HepG2 (cell line): ENCODE data around the gene TTLL10. TPM values are rescaled to one million over a fixed set of nuclear protein-coding genes. Genes with fewer than 3 reads are reported as not detected.

Source experiments
- ARID4A ChIP-seq: sonication (generic); formaldehyde crosslinking; IDR thresholded peaks from 2 replicates; pipeline ENCODE4 v1.5.0; 2020; ENCODE audit warnings: mild to moderate bottlenecking, missing genetic modification reagents, borderline replicate concordance
- ATAD3A ChIP-seq: sonication (generic); formaldehyde crosslinking; IDR thresholded peaks from 2 replicates; pipeline ENCODE4 v1.4.0; 2020; ENCODE audit warnings: missing genetic modification reagents
- CHCHD3 ChIP-seq: sonication (generic); formaldehyde crosslinking; IDR thresholded peaks from 2 replicates; pipeline ENCODE4 v1.8.0; 2022; ENCODE audit warnings: mild to moderate bottlenecking, missing genetic modification reagents, moderate library complexity
- FOXP1 ChIP-seq, 2 experiments: fragments of 450-650 bp in 1 of 2; IDR thresholded peaks; 2 replicates each; pipeline ENCODE4 v1.6.1; 2017 to 2018; ENCODE audit warnings: antibody characterized with exemption in 1 of 2
- HES4 ChIP-seq: sonication (generic); formaldehyde crosslinking; IDR thresholded peaks from 2 replicates; pipeline ENCODE4 v1.9.0; 2021; ENCODE audit warnings: mild to moderate bottlenecking, missing genetic modification reagents, borderline replicate concordance
- IRX3 ChIP-seq: sonication (generic); formaldehyde crosslinking; IDR thresholded peaks from 2 replicates; pipeline ENCODE4 v1.8.1; 2023; ENCODE audit warnings: mild to moderate bottlenecking, low read depth, missing genetic modification reagents, borderline replicate concordance
- KAT8 ChIP-seq: IDR thresholded peaks from 2 replicates; pipeline ENCODE4 v1.6.1; 2016; ENCODE audit warnings: missing genetic modification reagents, missing compliant biosample characterization
- KMT2B ChIP-seq: IDR thresholded peaks from 2 replicates; pipeline ENCODE4 v1.6.1; 2016; ENCODE audit warnings: missing genetic modification reagents, missing compliant biosample characterization
- NR2F2 ChIP-seq: IDR thresholded peaks from 2 replicates; pipeline ENCODE4 v1.6.1; 2012; ENCODE audit warnings: low read depth, inconsistent platforms, borderline replicate concordance
- SATB2 ChIP-seq: sonication (generic); formaldehyde crosslinking; IDR thresholded peaks from 2 replicates; pipeline ENCODE4 v1.5.0; 2020; ENCODE audit warnings: missing genetic modification reagents
- SNAI1 ChIP-seq: sonication (generic); formaldehyde crosslinking; IDR thresholded peaks from 2 replicates; pipeline ENCODE4 v1.5.0; 2020; ENCODE audit warnings: mild to moderate bottlenecking, missing genetic modification reagents, borderline replicate concordance
- SRSF1 ChIP-seq: fragments of 200-400 bp; formaldehyde crosslinking; optimal IDR thresholded peaks from 2 replicates; pipeline ENCODE3; 2017; ENCODE audit warnings: mild to moderate bottlenecking, low read depth, low read length, moderate library complexity
- TBL1XR1 ChIP-seq: fragments of 150-350 bp; IDR thresholded peaks from 2 replicates; pipeline ENCODE4 v1.6.1; 2014; ENCODE audit warnings: borderline replicate concordance, low read length; ENCODE audit not compliant: partially characterized antibody
- THAP7 ChIP-seq: sonication (generic); formaldehyde crosslinking; IDR thresholded peaks from 2 replicates; pipeline ENCODE4 v1.8.1; 2023; ENCODE audit warnings: mild to moderate bottlenecking, missing genetic modification reagents
- YEATS2 ChIP-seq: sonication (generic); formaldehyde crosslinking; IDR thresholded peaks from 2 replicates; pipeline ENCODE4 v1.4.0; 2020; ENCODE audit warnings: missing genetic modification reagents, borderline replicate concordance
- ZFP36 ChIP-seq: fragments of 150-350 bp; IDR thresholded peaks from 2 replicates; pipeline ENCODE4 v1.6.1; 2018; ENCODE audit warnings: borderline replicate concordance, low read length, low read depth; ENCODE audit not compliant: partially characterized antibody
- ZNF292 ChIP-seq: sonication (generic); formaldehyde crosslinking; IDR thresholded peaks from 2 replicates; pipeline ENCODE4 v1.8.1; 2022; ENCODE audit warnings: mild to moderate bottlenecking, low read depth, missing genetic modification reagents, borderline replicate concordance
- ZNF362 ChIP-seq: sonication (generic); formaldehyde crosslinking; IDR thresholded peaks from 2 replicates; pipeline ENCODE4 v1.4.0; 2020; ENCODE audit warnings: missing genetic modification reagents, mild to moderate bottlenecking, borderline replicate concordance
- ZNF569 ChIP-seq: sonication (generic); formaldehyde crosslinking; IDR thresholded peaks from 2 replicates; pipeline ENCODE4 v1.5.0; 2020; ENCODE audit warnings: mild to moderate bottlenecking, missing genetic modification reagents, moderate library complexity, borderline replicate concordance
- ZNF615 ChIP-seq: sonication (generic); formaldehyde crosslinking; IDR thresholded peaks from 2 replicates; pipeline ENCODE4 v1.5.0; 2020; ENCODE audit warnings: mild to moderate bottlenecking, missing genetic modification reagents, borderline replicate concordance
- ZNF891 ChIP-seq: sonication (generic); formaldehyde crosslinking; IDR thresholded peaks from 2 replicates; pipeline ENCODE4 v1.5.0; 2020; ENCODE audit warnings: mild to moderate bottlenecking, missing genetic modification reagents
- polyA plus RNA-seq, 8 experiments: library from polyadenylated mRNA; depleted of rRNA in 3 of 8; stranded (reverse) in 7 of 8; unstranded in 1 of 8; fragments of >200 nt; fragmentation: Illumina TruSeq in 4 of 8; extraction: Trizol in 4 of 8; gene quantifications; 2 replicates each; pipeline versions ENCODE4 v1.2.1 to v1.2.3, GENCODE V29; 2011 to 2016; ENCODE audit warnings: low read depth in 4 of 8, missing spikeins in 1 of 8, mixed read lengths in 1 of 8; ENCODE audit not compliant: insufficient read depth in 1 of 8
- total RNA-seq, 5 experiments: library from RNA; depleted of rRNA; stranded (reverse); fragments of >200 nt; fragmentation: Illumina TruSeq; extraction: Trizol; gene quantifications; 2 replicates each; pipeline ENCODE4 v1.2.3, GENCODE V29; 2016; ENCODE audit warnings: low read depth in 1 of 5

Gene TTLL10
- total and polyA plus RNA-seq, 2 of the 13 experiments (the other 11 are each of a cell fraction or from before 2014, with no cell fraction given): not detected

GRCh38 chr1:1168451-1169411 lies 4.9 kb upstream of the TTLL10 start (continued):
- TF ChIP-seq ZNF569 (CRISPR knock-in tag) (no peak), FOXP1 (IDR thresholded peaks at IDR 0.05) (no peak), FOXP1 (CRISPR knock-in tag; IDR thresholded peaks at IDR 0.05) (no peak), ZNF891 (CRISPR knock-in tag) (no peak), HES4 (CRISPR knock-in tag) (peak; percentile 70; the same call in 1 of the 2 replicates), IRX3 (CRISPR knock-in tag) (no peak), NR2F2 (no peak), ZNF362 (CRISPR knock-in tag) (no peak), YEATS2 (CRISPR knock-in tag) (no peak), ZNF615 (CRISPR knock-in tag) (no peak), THAP7 (no peak), TBL1XR1 (no peak), CHCHD3 (CRISPR knock-in tag) (no peak), ATAD3A (CRISPR knock-in tag) (no peak), ZFP36 (no peak), SNAI1 (no peak), SATB2 (CRISPR knock-in tag) (no peak), ARID4A (peak; percentile 39; the same call in 1 of the 2 replicates), ZNF292 (no peak), SRSF1 (peak; percentile 55), KAT8 (CRISPR knock-in tag) (0 out of 2 replicates have a peak, but pooled peaks have one; percentile 17), KMT2B (CRISPR knock-in tag) (no peak)
